CD8-positive, alpha-beta memory T cell (primary cell): ENCODE measurements around the gene HDHD2. TPM values are rescaled to one million over a fixed set of nuclear protein-coding genes. Genes with fewer than 3 reads are reported as not detected.
A peak's percentile ranks its signal among the peaks of the same experiment; 100 is the strongest.
"Not testable (repeated sequence)": the region's sequence is repeated elsewhere in the genome, so short reads cannot be mapped to it uniquely, and the experiment has no call there.

Source experiments
- CTCF ChIA-PET: fragments of 350-600 bp; sonication (Branson Sonifier 250); formaldehyde crosslinking; loops from one replicate; lab custom pipeline; 2021; ENCODE audit warnings: antibody characterized with exemption; lab: Charles Lee
- POLR2A ChIA-PET: fragments of 350-600 bp; sonication (Branson Sonifier 250); formaldehyde crosslinking; loops from one replicate; lab custom pipeline; 2021; ENCODE audit warnings: antibody characterized with exemption; lab: Charles Lee
- DNase-seq, 5 donors: peaks; one replicate each; pipeline versions ENCODE4 v3.0.0 to v3.0.0-alpha.2; 2020 to 2022; ENCODE audit warnings: mixed read lengths in 1 of 5
- H3K27ac ChIP-seq: one replicate; pipeline ENCODE4 v1.7.0; 2013; ENCODE audit warnings: low read depth, mild to moderate bottlenecking, low read length, moderate library complexity
- H3K27me3 ChIP-seq: 2 replicates; pipeline ENCODE4 v1.7.0; 2013; ENCODE audit warnings: low read length, mild to moderate bottlenecking; ENCODE audit not compliant: insufficient read depth, poor library complexity, severe bottlenecking
- H3K36me3 ChIP-seq: 2 replicates; pipeline ENCODE4 v1.7.0; 2013; ENCODE audit warnings: mild to moderate bottlenecking, low read length, moderate library complexity; ENCODE audit not compliant: insufficient read depth
- H3K4me1 ChIP-seq: 2 replicates; pipeline ENCODE4 v1.7.0; 2013; ENCODE audit warnings: mild to moderate bottlenecking, low read length, moderate library complexity; ENCODE audit not compliant: insufficient read depth
- H3K4me3 ChIP-seq: 2 replicates; pipeline ENCODE4 v1.7.0; 2013; ENCODE audit warnings: mild to moderate bottlenecking, low read length
- H3K9me3 ChIP-seq: 2 replicates; pipeline ENCODE4 v1.7.0; 2013; ENCODE audit warnings: mild to moderate bottlenecking, low read length
- H3K27ac Mint-ChIP-seq, 8 donors: one replicate each; pipeline ENCODE4 v1.8.0; 2020 to 2021; ENCODE audit warnings: mixed read lengths in 8 of 8, mild to moderate bottlenecking in 6 of 8, inconsistent platforms in 3 of 8, moderate library complexity in 3 of 8
- H3K27me3 Mint-ChIP-seq, 2 donors: one replicate each; pipeline ENCODE4 v1.8.0; 2020 to 2021; ENCODE audit warnings: mixed read lengths in 2 of 2, mild to moderate bottlenecking in 1 of 2, moderate library complexity in 1 of 2
- H3K36me3 Mint-ChIP-seq, 3 donors: one replicate each; pipeline ENCODE4 v1.8.0; 2020 to 2021; ENCODE audit warnings: mixed read lengths in 3 of 3, inconsistent platforms in 1 of 3, mild to moderate bottlenecking in 1 of 3
- H3K4me1 Mint-ChIP-seq, 3 donors: one replicate each; pipeline ENCODE4 v1.8.0; 2020 to 2021; ENCODE audit warnings: mixed read lengths in 3 of 3, inconsistent platforms in 1 of 3, mild to moderate bottlenecking in 1 of 3
- H3K4me3 Mint-ChIP-seq, 7 donors: one replicate each; pipeline ENCODE4 v1.8.0; 2020 to 2021; ENCODE audit warnings: mixed read lengths in 7 of 7, mild to moderate bottlenecking in 6 of 7, moderate library complexity in 4 of 7, inconsistent platforms in 2 of 7
- H3K9me3 Mint-ChIP-seq, 5 donors: one replicate each; pipeline ENCODE4 v1.8.0; 2020 to 2022; ENCODE audit warnings: mixed read lengths in 5 of 5, mild to moderate bottlenecking in 3 of 5, moderate library complexity in 2 of 5, inconsistent platforms in 1 of 5
- polyA plus RNA-seq: library from polyadenylated mRNA; unstranded; fragments of 300-500 nt; fragmentation: Illumina TruSeq; gene quantifications from one replicate; pipeline ENCODE4 v1.2.3, GENCODE V29; 2021
- total RNA-seq, 2 experiments: library from RNA; stranded (reverse); gene quantifications; one replicate each; pipeline ENCODE4 v1.2.3, GENCODE V29; 2021

Gene HDHD2
- total RNA-seq: 10 to 100 TPM; 25.6 to 27.3 TPM
- polyA plus RNA-seq: 45.7 TPM

- H3K27me3 Mint-ChIP-seq: no peaks in the 10 kb centered on the region
- Histone ChIP-seq H3K36me3 (no peaks in the 10 kb centered on the region), H3K27ac (peak within 1 kb of the TSS; percentile 77), H3K9me3 (no peaks in the 10 kb centered on the region), H3K4me1 (peaks cover 29% of the 10 kb centered on the region), H3K4me3 (peak within 1 kb of the TSS; percentile 72), H3K27me3 (no peaks in the 10 kb centered on the region)
- H3K27ac Mint-ChIP-seq: peak within 1 kb of the TSS; percentile 90 to 100 (median 98)
- CTCF ChIA-PET: interaction anchor here (0.9 to 2.1 kb wide), 5 partner anchors 22 to 54 kb away, joined by 3 to 8 read pairs (median 4); partner anchors contain the start of gene IER3IP1
- H3K4me3 Mint-ChIP-seq: peak within 1 kb of the TSS; percentile 93 to 99 (median 97)
- DNase-seq: peak; percentile 65 to 77 (median 71)
- peaks cover 0 to 24% (median 3%) of the 10 kb centered on the region in 3 donors for H3K36me3 Mint-ChIP-seq
- peaks cover 45 to 63% (median 59%) of the 10 kb centered on the region in 3 donors for H3K4me1 Mint-ChIP-seq
- POLR2A ChIA-PET: interaction anchor here (0.6 to 0.7 kb wide), 3 partner anchors 25 to 1054 kb away, joined by 3 to 5 read pairs (median 5); no protein-coding TSS in a partner anchor
- no peaks in the 10 kb centered on the region for H3K9me3 Mint-ChIP-seq
Measured at GRCh38 chr18:47150029-47150823, at the start of gene HDHD2. Gene HDHD2 (minus strand): TSS chr18:47150500. CDS start chr18:47136439, 14,061 bp downstream.

- POLR2A ChIA-PET, H3K4me1 Mint-ChIP-seq: not testable (repeated sequence)
Measured at GRCh38 chr18:47195961-47196360, 45.7 kb upstream of the HDHD2 start.

GRCh38 chr18:47191961-47192360, 41.7 kb upstream of the HDHD2 start:
- ChIA-PET CTCF (no interaction called here), POLR2A (no interaction called here)
- Histone ChIP-seq H3K27ac (no peak overlapping the region), H3K4me1 (no peaks in the 10 kb centered on the region), H3K36me3 (no peaks in the 10 kb centered on the region), H3K27me3 (no peaks in the 10 kb centered on the region), H3K9me3 (no peaks in the 10 kb centered on the region), H3K4me3 (no peak overlapping the region)
- Mint-ChIP-seq H3K36me3 (peaks cover 0 to 3% (median 1%) of the 10 kb centered on the region in 3 donors), H3K9me3 (no peaks in the 10 kb centered on the region), H3K4me3 (no peak overlapping the region), H3K4me1 (no peaks in the 10 kb centered on the region), H3K27ac (no peak overlapping the region), H3K27me3 (peaks cover 10 to 51% of the 10 kb centered on the region in 2 donors)
- DNase-seq: no peak

More at GRCh38 chr18:47195961-47196360, 45.7 kb upstream of the HDHD2 start:
- H3K36me3 Mint-ChIP-seq, H3K4me1 ChIP-seq, H3K4me3 Mint-ChIP-seq, H3K27ac Mint-ChIP-seq, CTCF ChIA-PET, H3K4me3 ChIP-seq, H3K9me3 ChIP-seq, H3K27me3 ChIP-seq, DNase-seq, H3K9me3 Mint-ChIP-seq, H3K36me3 ChIP-seq, H3K27ac ChIP-seq: not testable (repeated sequence)
- peaks cover 18 to 40% of the 10 kb centered on the region in 2 donors for H3K27me3 Mint-ChIP-seq

GRCh38 chr18:47187721-47188120, 37.4 kb upstream of the HDHD2 start:
- ChIA-PET POLR2A (no interaction called here), CTCF (interaction anchor here (1.8 kb wide), 1 partner anchor 14 kb away, joined by 4 read pairs; no protein-coding TSS in a partner anchor)
- no peak overlapping the region for H3K4me3 ChIP-seq
- peaks cover 0 to 14% (median 1%) of the 10 kb centered on the region in 3 donors for H3K36me3 Mint-ChIP-seq
- H3K27me3 Mint-ChIP-seq: peaks cover 7 to 34% of the 10 kb centered on the region in 2 donors
- no peaks in the 10 kb centered on the region for H3K4me1 ChIP-seq
- H3K27ac ChIP-seq: no peak overlapping the region
- no peaks in the 10 kb centered on the region for H3K9me3 ChIP-seq
- H3K4me1 Mint-ChIP-seq: no peaks in the 10 kb centered on the region
- no peak overlapping the region for H3K4me3 Mint-ChIP-seq
- H3K27me3 ChIP-seq: no peaks in the 10 kb centered on the region
- H3K27ac Mint-ChIP-seq: no peak overlapping the region
- H3K9me3 Mint-ChIP-seq: peaks cover 7 to 17% (median 13%) of the 10 kb centered on the region in 5 donors
- H3K36me3 ChIP-seq: no peaks in the 10 kb centered on the region
- no peak for DNase-seq

GRCh38 chr18:47184419-47185050, 34.2 kb upstream of the HDHD2 start:
- H3K4me3 ChIP-seq: no peak overlapping the region
- H3K27me3 ChIP-seq: no peaks in the 10 kb centered on the region
- Mint-ChIP-seq H3K4me3 (no peak overlapping the region), H3K27ac (no peak overlapping the region), H3K36me3 (peaks cover 0 to 14% (median 1%) of the 10 kb centered on the region in 3 donors), H3K27me3 (peaks cover 15 to 47% of the 10 kb centered on the region in 2 donors), H3K9me3 (peaks cover 7 to 17% (median 13%) of the 10 kb centered on the region in 5 donors), H3K4me1 (no peaks in the 10 kb centered on the region)
- no peak for DNase-seq
- ChIA-PET POLR2A (no interaction called here), CTCF (no interaction called here)
- no peak overlapping the region for H3K27ac ChIP-seq
- no peaks in the 10 kb centered on the region for H3K36me3 ChIP-seq
- no peaks in the 10 kb centered on the region for H3K4me1 ChIP-seq
- H3K9me3 ChIP-seq: no peaks in the 10 kb centered on the region

- H3K4me3 ChIP-seq, H3K27me3 ChIP-seq, H3K9me3 ChIP-seq, DNase-seq, H3K4me1 Mint-ChIP-seq, CTCF ChIA-PET, H3K36me3 ChIP-seq, POLR2A ChIA-PET, H3K27ac Mint-ChIP-seq, H3K4me3 Mint-ChIP-seq, H3K27ac ChIP-seq, H3K4me1 ChIP-seq: not testable (repeated sequence)
- H3K9me3 Mint-ChIP-seq: peaks cover 7 to 17% (median 13%) of the 10 kb centered on the region in 5 donors
- peaks cover 15 to 41% of the 10 kb centered on the region in 2 donors for H3K27me3 Mint-ChIP-seq
- peaks cover 0 to 14% (median under 1%) of the 10 kb centered on the region in 3 donors for H3K36me3 Mint-ChIP-seq
Measured at GRCh38 chr18:47182156-47182555, 31.9 kb upstream of the HDHD2 start.

GRCh38 chr18:47180765-47181164, 30.5 kb upstream of the HDHD2 start:
- ChIA-PET CTCF (no interaction called here), POLR2A (no interaction called here)
- Mint-ChIP-seq H3K36me3 (peaks cover 0 to 14% (median 3%) of the 10 kb centered on the region in 3 donors), H3K27me3 (peaks cover 15 to 33% of the 10 kb centered on the region in 2 donors), H3K27ac (peak overlapping the region in 1 of 8 donors; percentile 3), H3K4me1 (peaks cover 0 to 4% (median 2%) of the 10 kb centered on the region in 3 donors), H3K4me3 (peak overlapping the region in 1 of 7 donors; percentile 6), H3K9me3 (peaks cover 7 to 17% (median 13%) of the 10 kb centered on the region in 5 donors)
- no peak for DNase-seq
- Histone ChIP-seq H3K27me3 (no peaks in the 10 kb centered on the region), H3K4me3 (no peak overlapping the region), H3K4me1 (no peaks in the 10 kb centered on the region), H3K9me3 (no peaks in the 10 kb centered on the region), H3K36me3 (no peaks in the 10 kb centered on the region), H3K27ac (no peak overlapping the region)
